Left lobe of liver (tissue), 2 donors: ENCODE data around the gene GTSE1. TPM values are rescaled to one million over a fixed set of nuclear protein-coding genes. Genes with fewer than 3 reads are reported as not detected.

Experiments
- ATAC-seq: fragments of 200-7000 bp; cut with Tn5 transposase; one replicate; pipeline ENCODE4 v1.9.1; 2020; ENCODE audit warnings: mild to moderate bottlenecking, moderate library complexity
- DNase-seq: peaks from one replicate; pipeline ENCODE4 v3.0.0-alpha.2; 2020; ENCODE audit warnings: low spot score
- total RNA-seq: library from RNA; stranded (reverse); gene quantifications from one replicate; pipeline ENCODE4 v1.2.1, GENCODE V29; 2021
- donor health status: DM: no; HTN: no; CAD: no; lungs with moderate emphysema.
- donor health status: DM: no; HTN: yes; CAD: no.

The GTSE1 gene
- total RNA-seq, 1 donor from 2014 or later = 0.63 TPM

DNA sequence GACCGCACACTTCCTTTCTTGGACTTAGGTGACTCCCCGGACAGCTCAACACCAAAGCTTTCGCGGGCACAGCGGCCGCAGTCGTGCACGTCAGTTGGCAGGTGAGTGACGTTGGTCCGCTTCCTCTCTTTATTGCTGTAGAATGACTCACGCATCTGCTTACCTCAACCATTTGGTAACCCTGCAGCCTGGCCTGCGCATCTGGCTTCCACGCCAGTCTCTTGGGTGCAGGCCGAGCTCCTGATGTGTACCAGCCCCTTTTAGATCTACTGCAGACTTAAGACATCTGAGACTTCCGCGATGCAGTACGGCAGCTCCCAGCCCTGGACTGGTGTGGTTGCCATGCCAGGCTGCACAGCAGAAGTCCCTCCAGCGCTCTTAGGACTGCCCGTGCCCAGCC lies 26.5 kb downstream of the GTSE1 start:
- DNase-seq = no peak
- no peak for ATAC-seq

DNA sequence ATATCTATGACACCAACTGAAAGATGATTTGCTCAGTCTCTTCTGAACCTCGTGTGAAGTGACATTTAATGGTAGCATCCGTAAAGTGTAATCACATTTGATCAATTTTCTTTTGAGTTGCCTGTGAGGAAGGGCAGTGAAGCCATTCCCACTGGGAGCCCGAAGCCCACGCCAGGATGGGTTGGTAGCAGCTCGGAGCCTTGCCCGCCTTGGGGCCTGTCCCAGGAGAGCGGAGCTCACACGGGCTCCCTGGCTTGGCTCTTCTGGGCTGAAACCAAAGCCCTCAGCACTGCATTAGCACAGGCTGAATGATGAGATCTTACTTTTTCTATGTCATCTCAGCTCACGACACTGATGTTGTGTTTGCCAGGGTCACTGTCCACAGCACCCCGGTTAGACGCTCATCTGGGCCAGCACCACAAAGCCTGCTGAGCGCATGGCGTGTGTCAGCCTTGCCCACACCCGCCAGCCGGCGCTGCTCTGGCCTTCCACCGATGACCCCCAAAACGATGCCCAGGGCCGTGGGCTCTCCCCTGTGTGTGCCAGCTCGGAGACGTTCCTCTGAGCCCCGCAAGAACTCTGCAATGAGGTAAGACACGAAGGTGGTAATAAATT lies 29.5 kb downstream of the GTSE1 start:
- DNase-seq = no peak
- ATAC-seq = no peak

DNA sequence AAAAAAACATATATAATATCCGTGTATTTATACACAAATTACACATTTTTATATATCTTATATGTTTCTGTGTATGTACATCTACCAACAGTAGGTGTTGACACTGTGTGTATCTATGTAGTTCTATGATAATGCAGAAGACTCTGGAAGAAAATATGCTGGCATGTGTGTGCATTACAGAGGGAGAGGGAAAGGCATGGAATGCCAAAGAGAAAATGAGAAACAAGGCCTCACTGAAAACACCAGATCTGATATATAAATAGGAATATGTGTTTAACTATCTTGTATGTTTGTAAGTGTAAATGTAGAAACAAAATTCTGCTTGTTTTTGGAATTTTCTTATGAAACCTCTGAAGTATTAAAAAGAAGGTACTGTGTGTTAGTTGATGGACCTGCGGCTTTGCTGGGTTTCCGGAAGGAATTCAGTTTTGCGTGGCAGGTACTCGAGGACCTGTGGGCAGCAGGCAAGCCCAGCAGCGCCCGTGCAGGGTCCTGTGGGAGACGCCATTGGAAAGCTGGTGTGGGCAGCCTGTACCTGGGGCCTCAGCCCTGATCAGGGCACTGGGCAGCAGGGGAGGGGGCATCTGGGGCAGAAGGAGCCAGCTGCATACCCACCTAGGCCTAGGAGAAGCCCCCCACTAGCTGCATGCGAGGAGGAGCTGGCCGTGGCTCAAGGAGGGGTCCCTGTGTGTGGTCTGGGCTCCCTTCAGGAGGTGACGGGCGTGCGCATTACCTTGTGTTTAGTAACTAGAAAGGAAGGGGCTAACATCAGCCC lies 31.2 kb downstream of the GTSE1 start:
- ATAC-seq (no peak), DNase-seq (no peak)

GRCh38 chr22:46328797-46329196 lies 32.1 kb downstream of the GTSE1 start:
- no peak for DNase-seq
- ATAC-seq = no peak

DNA sequence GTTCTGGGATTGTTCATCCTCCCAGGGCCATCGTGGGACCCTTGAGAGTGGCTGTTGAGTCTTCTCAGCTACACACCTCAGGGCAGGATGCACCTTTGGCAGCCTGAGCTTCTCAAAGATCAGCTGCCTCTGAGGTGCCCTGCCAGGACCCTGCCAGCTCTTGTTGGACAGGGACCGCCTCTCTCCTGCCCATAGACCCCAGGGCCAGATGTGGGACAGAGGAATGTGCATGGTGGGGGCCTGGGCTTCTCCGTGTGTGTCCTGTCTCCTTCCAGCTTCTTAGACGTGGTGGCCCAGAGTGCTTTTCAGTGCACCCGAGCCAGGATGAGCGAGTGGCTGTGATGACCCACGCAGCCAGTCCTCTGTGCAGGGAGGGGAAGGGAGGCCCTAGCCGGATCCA lies 32.9 kb downstream of the GTSE1 start:
- DNase-seq (no peak), ATAC-seq (no peak)

- no peak for ATAC-seq
- no peak for DNase-seq
These were observed 33.8 kb downstream of the GTSE1 start for GRCh38 chr22:46330426-46330825.

GRCh38 chr22:46331496-46331895 lies 34.8 kb downstream of the GTSE1 start:
- ATAC-seq (no peak), DNase-seq (no peak)

GRCh38 chr22:46335201-46336118 lies 38.8 kb downstream of the GTSE1 start, which contains the start of gene TRMU:
Gene TRMU (plus strand): TSS chr22:46335714. CDS start chr22:46335765, 51 bp downstream.
- DNase-seq = peak; percentile 85
- peak; percentile 94 for ATAC-seq

- ATAC-seq (peak; percentile 71), DNase-seq (no peak)
These were observed 39.7 kb downstream of the GTSE1 start for GRCh38 chr22:46336119-46337078.

GRCh38 chr22:46337870-46338269 lies 41.2 kb downstream of the GTSE1 start:
- DNase-seq = no peak
- no peak for ATAC-seq

DNA sequence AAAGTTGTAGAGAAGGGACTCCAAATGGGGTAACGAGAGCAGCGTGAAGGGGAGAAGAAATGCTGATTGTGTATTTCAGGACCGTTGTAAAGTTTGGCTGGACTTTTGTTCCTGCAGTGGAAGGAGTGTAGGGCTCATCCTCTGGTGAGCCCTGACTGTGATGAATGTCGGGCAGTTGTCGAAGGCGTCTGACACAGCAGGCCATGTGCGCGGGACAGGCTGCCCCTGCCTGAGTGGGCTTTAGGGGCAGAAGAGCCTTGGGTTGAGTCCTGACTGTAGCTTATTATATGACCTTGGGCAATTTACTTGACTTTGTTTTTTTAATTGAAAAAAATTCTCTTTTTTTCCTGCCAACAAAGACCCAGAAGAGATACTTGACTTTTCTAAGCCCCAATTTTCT lies 42.0 kb downstream of the GTSE1 start:
- ATAC-seq (no peak), DNase-seq (no peak)

DNA sequence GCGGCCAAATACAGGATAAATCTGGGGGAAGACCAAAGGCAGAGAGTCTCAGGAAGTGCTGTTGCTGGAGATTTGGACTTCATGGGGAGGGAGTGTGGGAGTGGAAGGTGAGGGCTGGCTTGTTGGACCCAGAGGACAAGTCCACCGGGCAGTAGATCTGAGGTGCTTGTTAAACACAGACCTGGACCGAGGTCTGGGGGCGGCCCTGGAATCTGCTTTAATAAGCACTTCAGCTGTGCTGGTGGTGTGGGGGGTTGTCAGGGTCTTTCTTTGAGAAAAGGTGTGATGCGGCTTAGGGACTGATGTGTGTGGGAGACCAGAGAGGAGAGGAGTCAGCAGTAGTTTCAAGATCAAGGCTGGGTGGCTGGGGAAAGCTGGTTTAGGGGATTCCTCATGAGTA lies 43.3 kb downstream of the GTSE1 start:
- DNase-seq (no peak), ATAC-seq (no peak)

- no peak for DNase-seq
These were observed 44.0 kb downstream of the GTSE1 start for GRCh38 chr22:46340676-46341075.

DNA sequence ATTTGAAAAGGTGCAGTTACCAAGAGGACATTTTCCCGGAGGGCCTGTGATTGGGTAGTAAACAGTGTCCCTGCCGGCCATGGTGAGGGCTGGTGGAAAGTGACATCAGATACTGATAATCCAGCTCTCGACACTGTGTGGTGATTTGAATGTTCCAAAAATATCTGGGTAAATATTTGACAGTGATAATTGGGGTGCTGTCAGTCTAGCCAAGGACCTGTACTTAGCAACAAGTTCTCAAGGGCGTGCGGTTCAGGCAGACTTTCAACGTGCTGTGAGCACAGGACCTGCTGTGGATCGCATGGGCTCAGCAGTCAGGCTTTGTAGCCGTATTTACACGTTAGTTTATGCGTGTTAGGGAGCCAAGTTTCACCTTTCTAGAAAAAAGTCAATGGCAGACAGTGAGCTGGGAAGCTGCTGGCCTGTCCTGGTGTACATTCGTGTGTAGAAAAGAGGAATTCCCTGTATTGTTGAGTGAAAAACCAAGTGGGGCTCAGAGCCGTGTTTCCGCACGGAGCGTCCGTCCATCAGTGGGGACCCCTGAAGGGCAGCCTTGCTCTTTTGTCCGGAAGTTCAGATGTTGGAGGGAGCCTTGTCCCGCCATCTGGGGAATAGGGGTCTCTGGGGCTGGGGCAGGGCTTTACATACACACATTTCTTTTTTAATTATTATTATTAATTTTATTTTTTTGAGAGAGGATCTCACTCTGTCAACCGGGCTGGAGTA lies 50.2 kb downstream of the GTSE1 start:
- ATAC-seq (no peak), DNase-seq (no peak)

More at GRCh38 chr22:46340676-46341075, 44.0 kb downstream of the GTSE1 start:
- no peak for ATAC-seq

- no peak for ATAC-seq
These were observed 51.0 kb downstream of the GTSE1 start for GRCh38 chr22:46347646-46348045.

GRCh38 chr22:46348099-46348695 lies 51.5 kb downstream of the GTSE1 start:
- no peak for DNase-seq

More at GRCh38 chr22:46347646-46348045, 51.0 kb downstream of the GTSE1 start:
- DNase-seq = no peak

DNA sequence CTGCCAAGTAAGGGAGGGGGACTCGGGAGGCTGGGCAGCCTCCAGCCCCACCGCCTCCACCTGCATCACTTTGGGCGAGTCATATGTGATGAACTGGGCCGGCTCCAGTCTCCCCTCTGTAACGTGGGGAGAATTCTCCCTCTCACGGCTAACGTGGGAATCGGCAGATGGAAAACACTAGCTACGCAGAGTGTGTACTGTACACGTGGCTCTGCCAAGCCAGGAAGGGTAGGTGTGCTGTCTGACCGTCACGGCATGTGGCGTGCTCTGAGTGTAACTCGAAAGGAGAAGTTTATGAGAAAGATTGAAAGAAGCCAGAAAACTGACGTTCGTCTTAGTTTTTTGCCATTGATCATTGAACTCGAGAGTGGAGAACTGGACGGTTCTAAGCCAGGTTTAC lies 52.6 kb downstream of the GTSE1 start:
- ATAC-seq (no peak), DNase-seq (no peak)

More at GRCh38 chr22:46348099-46348695, 51.5 kb downstream of the GTSE1 start:
- ATAC-seq = no peak

DNA sequence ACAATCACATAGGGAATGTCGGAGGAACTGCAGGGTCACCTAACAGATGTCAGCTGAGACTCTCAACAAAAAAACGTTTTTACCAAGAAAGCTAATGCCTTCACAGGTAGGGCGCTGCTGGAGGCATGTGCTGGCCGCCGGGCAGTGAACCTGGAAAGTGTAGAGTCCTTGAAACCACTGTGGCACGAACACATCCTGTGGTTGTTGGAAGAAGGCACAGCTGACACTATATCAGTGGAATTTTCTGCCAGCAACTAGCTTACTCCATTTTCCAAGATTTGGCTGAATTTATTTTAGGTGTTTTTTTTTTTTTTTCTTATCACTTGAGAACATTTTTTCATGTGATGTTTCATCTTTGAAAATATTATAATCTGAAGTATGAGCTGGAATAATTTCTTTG lies 53.0 kb downstream of the GTSE1 start:
- ATAC-seq = no peak

DNA sequence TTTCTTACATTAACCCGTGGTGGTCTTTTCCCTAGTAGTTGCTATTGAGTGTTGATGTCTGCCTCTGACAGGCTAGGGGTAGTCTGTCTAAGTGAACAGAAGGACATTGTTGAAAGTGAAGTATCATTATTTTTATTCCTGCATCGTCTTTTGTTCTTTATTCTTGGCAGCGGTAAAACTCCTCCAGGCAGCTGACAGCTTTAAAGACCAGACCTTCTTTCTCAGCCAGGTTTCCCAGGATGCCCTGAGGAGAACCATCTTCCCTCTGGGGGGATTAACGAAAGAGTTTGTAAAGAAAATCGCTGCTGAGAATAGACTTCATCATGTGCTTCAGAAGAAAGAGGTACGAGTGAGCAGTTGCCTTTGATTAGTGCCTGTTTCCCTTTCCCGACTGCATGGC lies 53.5 kb downstream of the GTSE1 start:
- ATAC-seq = no peak
- DNase-seq = no peak

More for the DNA sequence above, 53.0 kb downstream of the GTSE1 start:
- DNase-seq = no peak
